Spleen (tissue), 11 donors: ENCODE measurements around the gene SHLD1. TPM values are rescaled to one million over a fixed set of nuclear protein-coding genes. Genes with fewer than 3 reads are reported as not detected.

Source experiments
- DNase-seq: peaks from one replicate; pipeline ENCODE4 v3.0.0-alpha.2; 2020
- H3K27ac ChIP-seq, 8 donors: fragments of 200-600 bp; sonication (generic) in 7 of 8; 1 replicate in 4 of 8; 2 replicates in 4 of 8; pipeline versions ENCODE4 v1.5.0 to v1.8.0; 2016 to 2021; ENCODE audit warnings: inconsistent platforms in 4 of 8, mild to moderate bottlenecking in 4 of 8, moderate library complexity in 1 of 8
- H3K27me3 ChIP-seq, 7 donors: fragments of 200-600 bp; sonication (generic) in 6 of 7; replicated peaks in 1 of 7; 1 replicate in 4 of 7; 2 replicates in 3 of 7; pipeline versions ENCODE4 v1.5.0 to v1.8.0; 2016 to 2021; ENCODE audit warnings: inconsistent platforms in 3 of 7, mild to moderate bottlenecking in 1 of 7
- H3K36me3 ChIP-seq, 6 donors: fragments of 200-600 bp; sonication (generic) in 5 of 6; 1 replicate in 4 of 6; 2 replicates in 2 of 6; pipeline versions ENCODE4 v1.5.0 to v1.8.0; 2016 to 2021; ENCODE audit warnings: inconsistent platforms in 2 of 6
- H3K4me1 ChIP-seq, 6 donors: fragments of 200-600 bp; sonication (generic) in 5 of 6; 1 replicate in 3 of 6; 2 replicates in 3 of 6; pipeline versions ENCODE4 v1.5.0 to v1.8.0; 2016 to 2021; ENCODE audit warnings: inconsistent platforms in 3 of 6
- H3K4me3 ChIP-seq, 8 donors: fragments of 200-600 bp; sonication (generic) in 7 of 8; 1 replicate in 4 of 8; 2 replicates in 4 of 8; pipeline versions ENCODE4 v1.5.0 to v1.8.0; 2016 to 2021; ENCODE audit warnings: inconsistent platforms in 4 of 8, mild to moderate bottlenecking in 4 of 8, moderate library complexity in 2 of 8
- H3K9me3 ChIP-seq, 8 donors: fragments of 200-600 bp; sonication (generic) in 7 of 8; 1 replicate in 4 of 8; 2 replicates in 4 of 8; pipeline versions ENCODE4 v1.5.0 to v1.8.0; 2016 to 2021; ENCODE audit warnings: inconsistent platforms in 4 of 8
- CTCF ChIP-seq, 11 experiments: fragments of 200-600 bp in 7 of 11; fragments of 450-650 bp in 4 of 11; sonication (generic) in 4 of 11; IDR thresholded peaks in 8 of 11; conservative IDR thresholded peaks in 3 of 11; 1 replicate in 7 of 11; 2 replicates in 4 of 11; pipeline versions ENCODE4 v1.4.0 to v1.8.0; 2016 to 2021; ENCODE audit warnings: antibody characterized with exemption in 11 of 11, inconsistent platforms in 4 of 11, mild to moderate bottlenecking in 1 of 11
- POLR2A ChIP-seq, 3 donors: fragments of 450-650 bp; IDR thresholded peaks; one replicate each; pipeline ENCODE4 v1.5.1; 2017; ENCODE audit warnings: antibody characterized with exemption in 3 of 3, mild to moderate bottlenecking in 1 of 3
- POLR2AphosphoS5 ChIP-seq, 3 donors: sonication (generic); formaldehyde crosslinking; IDR thresholded peaks; one replicate each; pipeline ENCODE4 v1.5.1; 2017; ENCODE audit warnings: antibody characterized with exemption in 3 of 3
- WGBS, 5 donors: extraction: QIAGEN DNeasy Blood & Tissue Kit in 3 of 5; methylation state at CpG; one replicate each; pipeline versions ENCODE4 v1.1.5 to v1.1.7; 2013 to 2018; 5-methylcytosine and 5-hydroxymethylcytosine counted together
- intact Hi-C: fragments of 100-400 bp; cut with DNase I; formaldehyde crosslinking; loops from one replicate; pipeline ENCODE4 v1.15.0; 2023; ENCODE audit warnings: low total_unique reads
- polyA plus RNA-seq, 3 donors: library from polyadenylated mRNA; stranded (reverse); fragments of 200-250 nt; gene quantifications; one replicate each; pipeline ENCODE4 v1.2.1, GENCODE V29; 2013
- total RNA-seq, 7 donors: library from RNA; depleted of rRNA in 3 of 7; stranded (reverse); fragments of >200 nt in 3 of 7; fragmentation: NEBNext Ultra II Directional in 4 of 7; extraction: Animal tissue kit (Norgen Biotek cat#: 25700) in 4 of 7; gene quantifications; one replicate each; pipeline versions ENCODE4 v1.1.0 to v1.2.1, GENCODE V29; 2016 to 2021
- donor health status: healthy with polysubstance abuse.
- donor health status: DM: no; HTN: no; CAD: no; lungs with moderate emphysema.
- donor health status: DM: no; HTN: no; CAD: no.
- donor health status: Bipolar disorder and iron deficiency.
- donor health status: healthy.
- donor health status: DM: no; HTN: no; CAD: no.
- donor health status: DM: yes; HTN: yes; CAD: no.

The SHLD1 gene
- total and polyA plus RNA-seq, 10 donors, result 8.1 to 18.6 (median 12.4) TPM

DNA sequence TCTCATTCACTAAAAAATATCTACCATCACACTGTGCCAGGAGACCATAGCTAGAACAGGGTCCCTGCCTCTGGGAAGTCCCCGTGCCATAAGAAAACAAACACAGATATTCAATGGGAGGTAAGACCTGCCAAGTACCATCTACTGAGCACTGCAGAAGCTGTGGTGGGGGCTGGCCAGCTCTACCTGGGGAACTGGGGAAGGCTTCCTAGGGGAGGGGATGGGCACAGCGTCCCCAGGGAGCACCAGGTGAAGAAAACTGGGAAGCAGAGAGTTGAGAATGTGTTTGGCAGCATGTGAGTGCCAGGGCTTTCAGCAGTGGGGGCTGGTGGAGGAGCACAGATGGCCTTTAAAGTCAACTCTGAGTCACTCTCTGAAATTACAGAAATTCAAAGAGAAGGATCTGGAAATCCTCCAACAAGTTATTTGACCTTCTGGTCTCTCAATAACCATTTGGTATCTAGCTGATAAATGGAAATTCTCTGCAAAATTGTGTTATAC, 85.2 kb downstream of the SHLD1 start:
- Histone ChIP-seq H3K4me1 (peaks cover 6 to 26% (median 17%) of the 10 kb centered on the region in 6 donors), H3K9me3 (peaks cover 0 to 11% (median 0%) of the 10 kb centered on the region in 8 donors), H3K27ac (peak overlapping the region in 6 of 8 donors; percentile 0 to 65 (median 41)), H3K27me3 (no peaks in the 10 kb centered on the region), H3K4me3 (no peak overlapping the region), H3K36me3 (peaks cover 0 to 16% (median 0%) of the 10 kb centered on the region in 6 donors)
- TF ChIP-seq POLR2A (IDR thresholded peaks at IDR 0.05), result no peak
- TF ChIP-seq CTCF (IDR thresholded peaks at IDR 0.05 in 8 of 11, conservative IDR thresholded peaks at IDR 0.05 in 3 of 11), result no peak
- no peak for TF ChIP-seq POLR2AphosphoS5 (IDR thresholded peaks at IDR 0.05)
- 82 to 89% (median 88%) methylated on average over 2 of the region's 2 CpGs for WGBS, 5 donors
- DNase-seq, result no peak
- intact Hi-C loops, result no loop called here

- Histone ChIP-seq H3K4me1 (peaks cover 6 to 26% (median 17%) of the 10 kb centered on the region in 6 donors), H3K27me3 (no peaks in the 10 kb centered on the region), H3K36me3 (peaks cover 0 to 15% (median 0%) of the 10 kb centered on the region in 6 donors), H3K4me3 (no peak overlapping the region), H3K27ac (peak overlapping the region in 7 of 8 donors; percentile 0 to 65 (median 34)), H3K9me3 (peaks cover 0 to 11% (median 0%) of the 10 kb centered on the region in 8 donors)
- 53 to 70% (median 61%) methylated on average over 4 of the region's 4 CpGs for WGBS, 5 donors
- TF ChIP-seq CTCF (IDR thresholded peaks at IDR 0.05 in 8 of 11, conservative IDR thresholded peaks at IDR 0.05 in 3 of 11), result no peak
- TF ChIP-seq POLR2AphosphoS5 (IDR thresholded peaks at IDR 0.05), result no peak
- no peak for TF ChIP-seq POLR2A (IDR thresholded peaks at IDR 0.05)
- intact Hi-C loops, result no loop called here
- DNase-seq, result no peak
Observed at GRCh38 chr20:5835871-5836270, 85.7 kb downstream of the SHLD1 start.

- intact Hi-C loops, result no loop called here
- Histone ChIP-seq H3K9me3 (peaks cover 0 to 11% (median 0%) of the 10 kb centered on the region in 8 donors), H3K27ac (peak overlapping the region in 7 of 8 donors; percentile 0 to 65 (median 34)), H3K4me3 (no peak overlapping the region), H3K36me3 (peaks cover 0 to 8% (median 0%) of the 10 kb centered on the region in 6 donors), H3K4me1 (peaks cover 6 to 26% (median 17%) of the 10 kb centered on the region in 6 donors), H3K27me3 (no peaks in the 10 kb centered on the region)
- TF ChIP-seq POLR2A (IDR thresholded peaks at IDR 0.05), result no peak
- TF ChIP-seq CTCF (IDR thresholded peaks at IDR 0.05 in 8 of 11, conservative IDR thresholded peaks at IDR 0.05 in 3 of 11), result no peak
- peak in 1 of 3 donors; percentile 16 for TF ChIP-seq POLR2AphosphoS5 (IDR thresholded peaks at IDR 0.05)
- DNase-seq, result no peak
- 63 to 77% (median 66%) methylated on average over 4 of the region's 4 CpGs for WGBS, 5 donors
Observed at GRCh38 chr20:5836569-5836968, 86.4 kb downstream of the SHLD1 start.

GRCh38 chr20:5840411-5841002, 90.3 kb downstream of the SHLD1 start:
- intact Hi-C loops, result no loop called here
- Histone ChIP-seq H3K27ac (no peak overlapping the region), H3K36me3 (no peaks in the 10 kb centered on the region), H3K27me3 (no peaks in the 10 kb centered on the region), H3K4me1 (peaks cover 6 to 42% (median 18%) of the 10 kb centered on the region in 6 donors), H3K4me3 (no peak overlapping the region), H3K9me3 (no peaks in the 10 kb centered on the region)
- TF ChIP-seq POLR2A (IDR thresholded peaks at IDR 0.05), result no peak
- TF ChIP-seq CTCF (IDR thresholded peaks at IDR 0.05 in 8 of 11, conservative IDR thresholded peaks at IDR 0.05 in 3 of 11), result no peak
- no peak for TF ChIP-seq POLR2AphosphoS5 (IDR thresholded peaks at IDR 0.05)
- DNase-seq, result no peak
- WGBS, 5 donors, result 89 to 95% (median 93%) methylated on average over 5 of the region's 5 CpGs
